T47D (cell line): ENCODE data around the gene HCFC1.
"Not testable (repeated sequence)": the region's sequence is repeated elsewhere in the genome, so short reads cannot be mapped to it uniquely, and the experiment has no call there.

Experiments used
- DNase-seq, 2 experiments: peaks; one replicate each; pipeline versions ENCODE4 v3.0.0 to v3.0.0-alpha.2; 2011 to 2012; ENCODE audit warnings: low read depth in 1 of 2, low spot score in 1 of 2
- JUND ChIP-seq: IDR thresholded peaks from 2 replicates; pipeline ENCODE4 v1.6.1; 2012; ENCODE audit warnings: low read depth
- in situ Hi-C: cut with HindIII; loops from 2 replicates; pipeline ENCODE4 v1.10.0; 2016; ENCODE audit warnings: low sequenced_read_pairs, low pct_unique_long_range_greater_than_20kb

Gene HCFC1

GRCh38 chrX:153999359-154000037 is 27.9 kb upstream of the HCFC1 start:
- in situ Hi-C loops, result no loop called here

GRCh38 chrX:153995504-153995903 is 23.9 kb upstream of the HCFC1 start:
- no peak for DNase-seq
- TF ChIP-seq JUND, result no peak
- in situ Hi-C loops, result no loop called here

More at GRCh38 chrX:153999359-154000037, 27.9 kb upstream of the HCFC1 start:
- no peak for TF ChIP-seq JUND
- peak in 1 of 2 experiments; percentile 44 for DNase-seq

- DNase-seq, in situ Hi-C loops: not testable (repeated sequence)
Measured at GRCh38 chrX:153994398-153994797, 22.8 kb upstream of the HCFC1 start.

- TF ChIP-seq JUND, result no peak
- in situ Hi-C loops, result no loop called here
- DNase-seq, result no peak
Measured at GRCh38 chrX:153993978-153994377, 22.4 kb upstream of the HCFC1 start.

GRCh38 chrX:153993079-153993478 is 21.5 kb upstream of the HCFC1 start:
- DNase-seq, result no peak

GRCh38 chrX:153992180-153992579 is 20.6 kb upstream of the HCFC1 start:
- no peak for DNase-seq
- in situ Hi-C loops, result no loop called here
- TF ChIP-seq JUND, result no peak

More at GRCh38 chrX:153993079-153993478, 21.5 kb upstream of the HCFC1 start:
- in situ Hi-C loops, result no loop called here
- TF ChIP-seq JUND, result no peak

GRCh38 chrX:153991013-153991580 is 19.5 kb upstream of the HCFC1 start:
- no peak for DNase-seq
- in situ Hi-C loops, result no loop called here
- no peak for TF ChIP-seq JUND

GRCh38 chrX:153989973-153990655 is 18.5 kb upstream of the HCFC1 start:
- in situ Hi-C loops, result no loop called here
- no peak for DNase-seq

GRCh38 chrX:153988493-153988892 is 16.9 kb upstream of the HCFC1 start:
- DNase-seq, result no peak
- in situ Hi-C loops, result no loop called here
- no peak for TF ChIP-seq JUND

More at GRCh38 chrX:153989973-153990655, 18.5 kb upstream of the HCFC1 start:
- no peak for TF ChIP-seq JUND

- DNase-seq, result no peak
- no peak for TF ChIP-seq JUND
- in situ Hi-C loops, result no loop called here
Measured at GRCh38 chrX:153984351-153985178, 12.9 kb upstream of the HCFC1 start.

- in situ Hi-C loops, result no loop called here
- DNase-seq, result no peak
- TF ChIP-seq JUND, result no peak
Measured at GRCh38 chrX:153983321-153983801, 11.7 kb upstream of the HCFC1 start.

GRCh38 chrX:153981771-153982533 is 10.3 kb upstream of the HCFC1 start:
- no peak for TF ChIP-seq JUND
- in situ Hi-C loops, result no loop called here
- no peak for DNase-seq
